GM21529 (cell line): ENCODE data around the gene TRMU.

ENCODE experiments used
- ATAC-seq: cut with Tn5 transposase; IDR thresholded peaks from one replicate; pipeline ENCODE4 v1.9.1; 2021; ENCODE audit not compliant: unreplicated experiment

TRMU gene

DNA sequence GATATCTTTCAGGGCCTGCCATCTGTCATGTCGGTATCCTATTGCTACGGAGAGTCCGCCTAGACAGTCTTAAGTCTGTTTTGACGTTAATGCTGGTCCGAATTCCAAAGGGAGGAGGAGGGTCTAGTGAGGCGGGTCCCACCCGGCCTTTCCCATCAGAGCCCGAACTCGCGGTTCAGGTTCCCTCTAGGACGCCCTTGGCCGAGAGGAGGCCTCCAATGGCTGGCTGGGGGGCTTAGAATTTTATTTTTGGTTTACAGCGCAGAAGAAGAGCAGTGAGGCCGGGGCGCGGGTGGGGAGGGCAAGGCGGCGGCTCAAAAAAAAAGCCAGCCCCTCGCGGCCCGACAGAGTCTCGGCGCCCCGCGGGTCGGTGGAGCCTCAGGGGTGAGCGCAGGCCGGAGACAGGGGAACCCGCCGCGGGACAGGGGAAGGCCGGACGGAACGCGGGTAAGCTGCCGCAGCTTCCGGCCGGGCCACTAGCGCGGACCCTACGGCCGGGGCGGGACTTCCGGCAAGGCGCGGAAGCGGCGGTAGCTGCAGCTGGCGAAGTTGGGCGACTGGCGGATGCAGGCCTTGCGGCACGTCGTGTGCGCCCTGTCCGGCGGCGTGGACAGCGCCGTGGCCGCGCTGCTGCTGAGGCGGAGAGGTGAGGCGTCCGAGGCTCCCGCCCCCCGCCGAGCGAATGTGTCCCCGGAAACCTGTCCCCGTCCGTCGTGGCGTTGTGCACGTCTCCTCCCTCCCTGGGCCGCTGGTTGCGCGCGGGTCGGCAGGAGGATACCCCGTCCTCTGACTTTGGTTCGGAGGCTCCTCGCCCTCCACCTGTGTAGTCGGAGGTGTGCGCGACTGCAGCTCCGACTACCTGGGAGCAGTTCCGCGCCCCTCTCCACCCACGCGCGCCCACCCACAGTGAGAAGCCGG is at the start of gene TRMU:
TSS of gene TRMU (plus strand) at position 514 of the 918 bp plus-strand sequence. CDS start at position 565, 51 bp downstream.
- ATAC-seq = peak; percentile 91

- no peak for ATAC-seq
These were observed 49.5 kb upstream of the TRMU start for GRCh38 chr22:46286006-46286405.

GRCh38 chr22:46286941-46287872 is 48.3 kb upstream of the TRMU start:
- no peak for ATAC-seq

DNA sequence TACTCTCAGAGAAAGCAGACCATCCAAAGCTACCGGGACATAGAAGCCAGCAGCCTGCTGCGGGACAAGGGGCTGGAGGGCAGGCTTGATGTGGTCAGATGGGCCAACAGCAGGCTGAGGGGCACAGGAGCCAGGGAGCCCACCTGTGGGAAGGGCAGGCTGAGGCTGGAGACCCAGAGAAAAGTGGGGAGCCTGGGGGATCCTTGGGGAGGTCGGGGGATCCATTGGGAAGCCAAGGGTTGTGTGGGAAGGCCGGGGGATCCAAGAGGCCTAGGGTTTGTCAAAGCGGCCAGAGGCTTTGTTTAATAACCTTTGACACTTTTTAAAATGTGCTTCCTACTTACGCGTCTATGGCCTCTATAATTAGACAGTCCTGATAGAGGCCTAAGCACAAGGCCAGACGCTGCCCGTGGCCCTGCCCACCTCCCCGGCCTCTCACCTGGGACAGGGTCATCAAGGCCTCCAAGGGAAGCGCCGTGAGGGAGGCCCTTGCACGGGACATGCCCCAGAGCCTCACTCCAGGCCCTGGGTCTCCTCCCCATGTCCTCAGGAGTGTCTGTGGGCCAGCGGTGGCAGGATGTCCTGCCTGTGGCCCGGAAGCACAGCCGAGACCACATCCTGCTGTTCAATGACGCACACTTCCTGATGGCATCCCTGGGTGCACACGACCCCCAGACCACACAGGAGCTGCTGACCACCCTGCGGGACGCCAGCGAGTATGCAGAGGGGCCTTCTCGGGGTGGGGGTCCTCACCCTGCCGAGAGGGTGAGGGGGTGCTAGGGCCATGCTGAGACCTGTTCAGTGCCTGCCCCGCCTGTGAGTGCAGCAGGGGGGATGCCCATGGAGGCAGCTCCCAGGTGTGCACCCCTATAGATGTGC is 47.4 kb upstream of the TRMU start:
- ATAC-seq = peak; percentile 81

GRCh38 chr22:46288846-46289243 is 46.7 kb upstream of the TRMU start:
- ATAC-seq = no peak

DNA sequence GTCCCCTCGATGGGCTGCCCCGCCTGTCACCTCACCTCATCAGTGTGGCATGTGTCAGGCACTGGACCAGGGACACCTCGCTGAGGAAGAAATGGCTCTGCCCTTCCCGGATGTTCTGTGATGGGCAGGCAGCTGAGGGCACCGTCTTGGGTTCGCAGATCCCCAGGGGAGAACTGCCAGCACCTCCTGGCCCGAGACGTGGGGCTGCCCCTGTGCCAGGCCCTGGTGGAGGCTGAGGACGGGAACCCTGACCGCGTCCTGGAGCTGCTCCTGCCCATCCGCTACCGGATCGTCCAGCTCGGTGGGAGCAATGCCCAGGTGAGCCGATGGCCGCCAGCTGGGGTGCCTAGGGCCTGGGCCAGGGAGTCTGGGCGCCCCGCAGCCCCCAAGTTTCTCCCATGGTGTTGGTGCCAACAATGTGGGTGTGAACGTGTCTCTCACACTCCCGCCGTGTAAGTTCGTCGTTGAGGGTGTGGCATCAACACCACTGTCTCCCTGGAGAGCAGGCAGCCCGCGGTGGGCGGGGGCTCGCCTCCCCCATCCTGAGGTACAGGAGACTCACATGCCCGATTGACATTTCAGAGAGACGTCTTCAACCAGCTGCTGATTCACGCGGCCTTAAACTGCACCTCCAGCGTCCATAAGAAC is 46.1 kb upstream of the TRMU start:
- ATAC-seq = no peak

- no peak for ATAC-seq
These were observed 45.2 kb upstream of the TRMU start for GRCh38 chr22:46290121-46290842.

DNA sequence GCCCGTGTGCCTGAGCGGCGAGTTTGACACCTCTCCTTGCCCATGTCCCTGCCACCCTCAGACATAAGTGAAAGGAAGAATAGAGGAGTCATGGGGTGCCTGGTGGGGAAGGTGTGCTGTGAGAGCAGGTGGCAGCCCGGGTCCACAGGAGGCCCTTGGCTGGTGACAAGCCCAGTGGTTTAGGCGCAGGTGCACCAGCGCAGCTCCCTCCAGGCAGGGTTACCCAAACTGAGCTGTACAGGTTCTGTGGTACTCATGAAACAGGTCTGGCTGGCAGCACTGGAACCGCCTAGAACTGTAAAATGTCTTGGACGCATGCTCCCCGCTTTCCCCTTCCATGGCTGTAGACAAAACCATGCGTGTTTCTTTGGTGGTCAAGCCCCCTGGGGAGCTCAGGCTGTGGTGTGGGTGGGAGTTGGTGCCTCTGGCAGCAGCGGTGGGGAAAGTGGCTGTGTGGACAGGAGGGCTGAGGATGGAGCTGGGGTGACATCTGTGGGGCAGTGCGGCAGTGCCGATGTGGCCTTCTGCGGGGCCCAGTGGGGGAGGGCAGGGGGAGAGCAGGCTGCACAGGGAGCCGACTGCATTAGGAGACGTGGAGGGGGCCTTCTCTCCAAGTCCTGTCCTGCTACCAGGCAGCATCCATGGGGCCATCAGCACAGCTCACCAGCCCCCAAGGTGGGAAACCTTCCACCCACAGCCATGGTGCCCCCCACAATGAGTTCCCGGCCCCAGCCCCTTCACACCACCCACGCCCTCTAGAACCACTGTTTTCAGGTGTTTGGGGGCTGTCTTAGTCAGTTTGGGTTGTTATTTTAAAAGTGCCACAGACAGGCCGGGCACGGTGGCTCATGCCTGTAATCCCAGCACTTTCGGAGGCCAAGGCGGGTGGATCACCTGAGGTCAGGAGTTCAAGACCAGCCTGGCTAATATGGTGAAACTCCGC is 44.4 kb upstream of the TRMU start:
- ATAC-seq = no peak

GRCh38 chr22:46292173-46292572 is 43.3 kb upstream of the TRMU start:
- no peak for ATAC-seq

DNA sequence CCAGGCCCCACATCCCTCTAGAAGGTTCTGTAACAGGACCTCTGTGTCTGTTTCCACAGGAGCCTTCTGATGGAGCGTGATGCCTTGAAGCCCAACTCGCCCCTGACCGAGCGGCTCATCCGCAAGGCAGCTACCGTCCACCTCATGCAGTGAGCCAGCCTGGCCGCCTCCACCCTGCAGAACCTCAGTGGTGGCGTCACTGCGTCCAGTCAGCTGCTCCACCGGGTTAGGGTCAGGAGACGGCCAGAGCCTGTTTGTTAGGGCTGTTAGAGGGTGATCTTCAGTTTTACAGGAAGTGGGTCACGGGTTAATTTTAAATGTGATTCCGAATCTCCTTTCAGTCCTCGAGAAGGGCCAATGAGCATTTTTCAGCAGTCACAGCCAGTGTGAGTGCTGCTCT is 42.8 kb upstream of the TRMU start:
- ATAC-seq = no peak

DNA sequence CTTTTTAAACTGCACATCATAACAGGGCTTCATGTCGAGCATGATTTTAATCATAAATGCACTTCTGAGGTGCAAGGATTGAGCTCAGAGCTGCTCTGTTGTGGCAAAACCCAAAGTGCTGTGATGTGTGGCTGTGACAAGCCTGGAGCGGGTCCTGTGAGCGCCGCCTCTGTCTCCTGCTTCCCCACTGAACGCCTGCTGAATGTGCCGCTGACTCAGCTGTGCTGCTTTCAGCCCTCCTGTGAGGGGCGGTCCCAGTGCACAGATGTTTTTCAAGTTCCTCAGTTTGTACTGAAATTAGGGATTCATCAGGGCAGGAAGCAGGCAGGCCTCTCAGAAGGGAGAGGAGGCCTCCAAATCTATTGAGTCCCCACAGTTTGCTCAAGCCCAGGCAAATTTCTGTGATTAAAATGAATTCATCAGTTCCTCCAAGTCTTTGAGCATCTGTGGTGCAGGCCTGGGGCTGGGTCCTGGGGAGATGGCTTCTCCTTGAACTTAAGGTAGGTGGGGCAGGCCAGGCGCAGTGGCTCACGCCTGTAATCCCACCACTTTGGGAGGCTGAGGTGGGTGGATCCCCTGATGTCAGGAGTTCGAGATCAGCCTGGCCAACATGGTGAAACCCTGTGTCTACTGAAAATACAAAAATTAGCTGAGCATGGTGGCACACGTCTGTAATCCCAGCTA is 41.8 kb upstream of the TRMU start:
- no peak for ATAC-seq

DNA sequence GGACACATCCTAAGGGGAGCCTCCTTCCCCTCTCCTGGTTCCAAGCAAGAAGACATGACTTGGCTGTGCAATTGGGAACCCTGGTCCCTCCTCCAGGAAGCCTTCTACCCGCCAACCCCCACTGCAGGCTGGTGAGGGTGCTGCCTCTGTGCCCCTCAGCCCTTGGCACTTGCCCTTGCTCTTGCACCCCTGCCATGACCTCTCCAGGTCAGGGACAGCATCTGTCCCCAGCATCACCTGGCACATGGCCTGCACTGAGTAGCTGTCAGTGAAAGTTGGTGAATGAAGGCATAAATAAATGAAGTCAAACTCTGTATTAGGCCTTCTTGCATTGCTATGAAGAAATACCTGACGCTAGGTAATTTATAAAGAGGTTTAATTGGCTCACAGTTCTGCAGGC is 40.7 kb upstream of the TRMU start:
- no peak for ATAC-seq

DNA sequence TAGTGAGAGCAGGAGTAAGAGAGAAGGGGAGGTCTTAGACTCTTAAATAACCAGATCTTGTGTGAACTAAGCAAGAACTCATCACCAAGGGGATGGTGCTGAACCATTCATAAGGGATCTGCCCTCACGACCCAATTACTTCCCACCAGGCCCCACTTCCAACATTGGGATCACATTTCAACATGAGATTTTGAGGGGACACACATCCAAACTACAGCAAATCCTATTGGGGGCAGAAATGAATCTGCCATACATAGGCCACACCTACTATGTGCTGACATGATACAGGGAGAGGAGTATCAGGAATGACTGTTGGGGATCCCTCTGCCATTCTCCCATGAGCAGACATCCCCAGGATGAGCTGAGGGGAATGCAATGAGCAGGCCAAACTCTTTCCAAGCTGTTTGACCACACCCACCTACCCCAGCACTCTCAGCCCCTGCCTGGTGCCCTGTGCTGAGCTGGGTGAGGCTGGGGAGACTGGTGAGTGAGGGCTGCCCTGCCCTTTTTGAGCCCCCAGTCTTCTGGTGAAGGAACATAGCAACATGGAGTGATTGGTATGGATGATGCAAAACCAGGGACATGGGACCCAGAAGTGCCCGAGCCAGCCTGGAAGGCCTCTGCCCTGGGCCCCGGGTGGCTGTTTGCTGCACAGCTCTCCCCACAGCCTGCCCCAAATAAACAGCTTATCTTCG is 40.1 kb upstream of the TRMU start:
- ATAC-seq = no peak

DNA sequence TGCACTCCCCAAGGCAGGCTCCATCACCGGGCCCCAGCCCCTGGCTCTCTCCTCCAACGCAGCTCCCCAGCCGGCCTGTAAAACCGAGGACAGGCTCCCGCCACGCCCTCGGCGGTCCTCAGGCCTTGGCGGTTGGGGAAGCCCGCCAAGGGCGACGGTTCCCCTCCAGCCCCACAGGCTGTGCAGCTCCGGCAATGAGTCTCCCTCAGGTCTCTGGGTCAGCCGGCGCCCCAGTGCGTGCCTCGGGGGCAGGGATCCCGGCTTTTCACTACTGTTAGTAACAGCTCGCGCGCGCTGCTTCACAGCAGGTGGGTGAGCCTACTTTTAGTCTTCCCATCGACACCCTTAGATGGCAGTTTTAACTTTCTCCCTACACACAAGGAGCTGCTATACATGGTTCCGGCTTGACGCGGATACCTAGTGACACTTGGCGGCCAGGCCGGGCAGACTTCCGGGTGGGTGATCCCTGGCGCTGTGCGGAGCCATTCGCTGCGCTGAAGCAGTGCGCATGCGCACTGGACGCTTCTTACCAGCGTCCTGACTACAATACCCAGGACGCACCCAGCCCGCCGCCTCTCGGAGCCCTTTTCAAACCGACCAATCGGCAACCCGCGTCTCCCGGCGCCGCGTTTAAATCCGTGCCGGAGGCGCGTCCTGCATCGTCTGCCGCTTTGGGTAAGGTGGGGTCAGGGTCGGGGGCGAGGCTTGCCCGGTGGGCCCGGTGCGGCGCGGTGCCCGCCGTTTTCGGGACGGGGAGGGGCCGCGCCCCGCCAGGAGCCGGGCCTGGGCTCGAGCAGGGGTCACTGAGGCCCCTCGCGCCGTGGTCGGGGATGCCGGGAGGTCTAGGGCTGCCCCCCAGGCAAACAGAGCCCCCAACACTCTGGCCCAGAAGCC is 39.0 kb upstream of the TRMU start, which contains the start of gene GTSE1:
TSS of gene GTSE1 (plus strand) at position 614 of the 894 bp plus-strand sequence. CDS start 531 bp downstream, outside the sequence.
- ATAC-seq = peak; percentile 86

GRCh38 chr22:46297151-46297812 is 38.2 kb upstream of the TRMU start:
- ATAC-seq = peak; percentile 15

DNA sequence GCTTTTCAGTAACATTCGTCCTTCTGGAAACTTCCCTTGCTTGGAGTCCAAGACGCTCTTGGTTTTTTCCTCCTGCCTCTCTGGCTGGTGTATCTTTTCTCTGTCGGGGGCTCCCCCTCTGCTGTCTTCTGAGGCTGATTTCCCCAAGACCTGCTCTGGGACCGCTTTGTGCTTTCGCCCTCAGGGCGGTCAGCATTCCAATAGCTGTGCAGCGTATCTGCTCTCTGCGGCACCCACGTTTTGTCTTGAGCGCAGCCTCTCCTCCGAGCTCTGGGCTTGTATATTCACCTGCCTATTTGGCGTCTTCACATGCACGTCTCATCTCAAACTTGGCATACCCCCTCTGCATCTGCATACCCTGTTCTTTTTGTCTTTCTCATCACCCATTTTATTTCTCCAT is 36.4 kb upstream of the TRMU start:
- ATAC-seq = no peak
